GM19452 (cell line): Measurements from ENCODE around the gene METTL9.
"Not testable (repeated sequence)": the region's sequence is repeated elsewhere in the genome, so short reads cannot be mapped to it uniquely, and the experiment has no call there.

Experiments used
- ATAC-seq: cut with Tn5 transposase; IDR thresholded peaks from one replicate; pipeline ENCODE4 v1.9.1; 2021; ENCODE audit not compliant: unreplicated experiment

The METTL9 gene

DNA sequence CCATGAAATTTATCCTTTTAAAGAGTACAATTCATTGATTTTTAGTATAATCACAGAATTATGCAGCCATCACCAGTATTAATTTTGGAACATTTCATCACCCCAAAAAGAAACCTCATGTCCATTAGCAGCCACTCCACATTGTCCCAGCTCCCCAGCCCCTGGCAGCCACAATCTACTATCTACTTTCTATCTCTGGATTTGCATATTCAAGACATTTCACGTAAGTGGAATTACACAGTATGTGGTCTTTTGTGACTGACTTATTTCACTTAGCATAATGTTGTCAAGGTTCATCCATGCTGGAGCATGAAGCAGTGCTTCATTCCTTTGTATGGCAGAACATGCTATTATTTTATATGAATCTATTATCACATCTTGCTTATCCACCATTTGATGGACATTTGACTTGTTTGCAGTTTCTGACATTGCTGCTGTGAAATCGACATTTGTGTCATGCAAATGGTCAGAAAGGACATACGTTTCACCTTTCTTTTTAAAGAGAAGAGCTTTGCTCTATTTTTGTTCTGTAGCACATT is 10.7 kb downstream of the METTL9 start:
- ATAC-seq: no peak

DNA sequence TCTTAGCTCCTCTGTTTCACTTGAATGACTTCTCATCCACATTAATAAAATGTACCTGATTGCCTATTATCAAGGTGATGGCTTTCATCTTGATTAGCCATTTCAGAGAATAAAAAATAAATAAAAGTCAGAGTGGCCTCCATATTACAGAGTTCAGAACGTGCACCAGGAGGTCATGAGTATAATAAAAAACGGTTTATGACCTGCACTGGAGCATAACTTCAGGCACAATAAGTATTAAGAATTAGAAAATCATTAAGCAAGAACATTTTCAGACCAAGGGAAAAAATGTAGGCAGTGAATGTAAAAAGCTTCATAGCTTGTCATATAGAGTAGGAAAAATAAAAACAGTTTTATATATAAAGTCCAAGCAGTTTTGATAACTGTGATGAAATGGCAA is 11.4 kb downstream of the METTL9 start:
- no peak for ATAC-seq

DNA sequence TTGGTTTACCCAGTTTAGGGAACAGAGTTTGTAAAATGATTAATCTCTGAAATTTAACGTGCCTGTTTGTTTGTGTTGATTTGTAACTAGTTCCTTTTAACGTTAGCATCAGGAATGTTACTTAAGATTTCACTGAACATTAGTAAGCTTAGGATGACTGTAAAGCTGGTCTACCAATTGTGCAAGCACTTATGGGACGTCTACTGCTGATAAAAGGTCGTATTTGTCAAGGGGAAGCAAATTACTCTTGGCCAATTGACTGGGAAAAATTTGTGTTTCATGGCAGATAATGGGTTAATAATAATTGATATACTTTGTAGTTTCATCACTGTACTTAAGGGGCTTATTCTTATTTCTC is 11.8 kb downstream of the METTL9 start:
- no peak for ATAC-seq

DNA sequence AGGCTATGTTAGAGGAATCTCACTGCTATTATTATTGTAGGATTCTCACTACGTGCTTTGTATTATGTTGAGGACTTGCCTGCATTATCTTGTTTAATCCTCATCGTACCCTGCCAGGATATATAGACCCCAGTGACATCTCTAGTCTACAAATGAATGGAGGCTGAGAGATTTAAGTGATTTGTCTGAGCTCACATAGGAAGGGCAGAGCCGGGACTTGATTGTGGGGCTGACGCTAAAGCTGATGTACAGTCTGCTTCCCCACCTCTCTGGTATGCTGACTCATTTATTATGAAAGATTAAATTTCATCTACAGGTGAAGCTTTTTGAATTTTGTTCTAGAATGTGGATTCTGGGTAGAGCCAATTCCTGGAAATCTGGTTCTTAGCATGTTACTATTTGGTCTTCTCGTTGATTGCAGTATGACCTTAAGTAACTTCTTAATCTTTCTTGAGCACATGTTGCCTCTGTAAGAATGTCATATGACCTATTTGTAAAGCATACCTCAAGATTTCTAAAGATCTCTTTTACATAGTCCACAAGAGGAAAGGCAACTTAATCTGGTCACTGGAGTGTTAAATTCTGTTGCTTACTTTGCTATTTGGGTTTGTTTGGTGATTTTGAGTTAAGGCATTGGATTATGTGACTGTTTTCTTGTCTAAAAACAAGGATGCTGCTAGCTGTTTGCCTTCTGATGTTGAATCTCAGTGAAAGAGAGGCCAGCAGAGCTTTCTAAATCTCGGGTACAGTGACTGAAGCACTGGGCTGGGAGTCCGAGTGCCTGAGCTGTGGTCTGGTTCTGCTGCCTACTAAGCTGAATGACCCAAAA is 12.4 kb downstream of the METTL9 start:
- no peak for ATAC-seq

DNA sequence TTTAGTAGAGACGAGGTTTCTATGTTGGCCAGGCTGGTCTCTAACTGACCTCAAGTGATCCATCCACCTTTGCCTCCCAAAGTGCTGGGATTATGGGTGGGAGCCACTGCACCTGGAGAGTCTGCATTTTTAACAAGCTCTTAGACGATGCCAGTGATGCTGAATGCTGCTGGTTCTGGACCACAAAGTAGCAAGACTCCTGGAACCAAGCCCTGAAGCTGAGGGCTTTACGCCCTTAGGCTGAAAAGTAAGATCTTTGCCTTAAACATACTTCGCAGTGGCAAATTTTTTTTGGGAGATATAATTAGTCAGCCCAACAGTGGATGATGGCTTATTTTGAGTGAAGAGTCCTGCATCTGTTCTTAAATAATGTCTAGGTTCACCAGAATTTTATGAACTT is 14.0 kb downstream of the METTL9 start:
- ATAC-seq: no peak

DNA sequence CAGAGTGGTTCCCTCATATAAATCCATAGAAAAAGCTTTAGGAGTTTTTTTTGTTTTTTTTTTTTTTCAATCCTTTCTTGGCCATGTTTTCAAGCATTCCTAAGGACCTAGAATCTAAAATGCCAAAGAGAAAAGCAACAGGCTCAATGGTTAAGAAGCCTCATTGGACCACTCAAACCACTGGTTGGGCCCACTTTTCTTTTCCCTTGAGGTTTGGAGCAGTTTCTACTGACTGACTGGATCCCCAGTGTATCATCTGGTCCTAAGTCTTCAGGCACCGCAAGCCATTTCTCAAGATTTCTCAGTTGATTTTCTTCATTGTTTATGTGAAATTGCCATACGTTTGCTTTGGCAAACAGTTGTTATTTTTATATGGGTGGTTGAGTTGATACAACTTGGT is 14.4 kb downstream of the METTL9 start:
- ATAC-seq: no peak

DNA sequence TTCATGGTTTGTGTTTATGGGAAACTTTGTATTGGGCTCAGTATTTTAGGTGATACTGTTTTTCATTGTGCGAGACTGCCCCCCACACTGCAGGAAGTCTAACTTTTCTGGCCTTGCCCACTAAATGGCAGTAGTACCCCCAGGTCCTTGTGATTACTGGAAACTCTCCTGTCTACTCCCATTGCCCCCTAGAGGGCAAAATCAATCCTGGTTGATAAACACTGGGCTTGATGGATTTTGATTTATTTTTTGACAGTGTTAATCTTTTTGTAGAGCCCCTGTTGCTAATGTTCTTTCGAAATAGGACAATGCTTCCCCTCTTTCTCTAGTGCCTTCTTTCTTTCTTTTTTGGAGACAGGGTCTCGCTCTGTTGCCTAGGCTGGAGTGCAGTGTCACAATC is 15.5 kb downstream of the METTL9 start:
- ATAC-seq: no peak

DNA sequence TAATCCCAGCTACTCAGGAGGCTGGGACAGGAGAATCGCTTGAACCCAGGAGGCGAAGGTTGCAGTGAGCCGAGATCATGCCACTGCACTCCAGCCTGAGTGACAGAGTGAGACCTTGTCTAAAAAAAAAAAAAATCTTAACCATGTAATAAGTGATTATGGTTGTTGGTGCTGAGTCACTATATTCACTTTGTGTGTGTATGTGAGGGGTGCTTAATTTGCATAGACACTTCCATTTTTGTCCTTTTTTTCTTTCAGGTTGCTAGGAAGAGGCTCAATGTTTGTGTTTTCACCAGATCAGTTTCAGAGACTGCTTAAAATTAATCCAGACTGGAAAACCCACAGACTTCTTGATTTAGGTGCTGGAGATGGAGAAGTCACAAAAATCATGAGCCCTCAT is 18.2 kb downstream of the METTL9 start:
- no peak for ATAC-seq

DNA sequence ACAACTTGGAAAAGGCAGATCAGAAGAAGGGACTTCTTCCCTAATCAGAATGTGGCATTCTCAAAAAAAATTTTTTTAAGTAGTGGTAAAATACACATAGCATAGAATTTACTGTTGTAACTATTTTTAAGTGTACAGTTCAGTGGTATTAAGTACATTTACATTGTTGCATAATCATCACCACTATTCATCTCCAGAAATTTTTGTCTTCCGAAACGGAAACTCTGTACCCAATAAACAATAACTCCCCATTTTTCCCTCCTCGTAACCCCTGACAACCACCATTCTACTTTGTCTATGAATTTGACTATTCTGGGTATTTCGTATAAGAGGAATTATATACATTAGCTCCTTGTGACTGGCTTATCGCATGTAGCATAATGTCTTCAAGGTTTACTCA is 18.9 kb downstream of the METTL9 start:
- no peak for ATAC-seq

DNA sequence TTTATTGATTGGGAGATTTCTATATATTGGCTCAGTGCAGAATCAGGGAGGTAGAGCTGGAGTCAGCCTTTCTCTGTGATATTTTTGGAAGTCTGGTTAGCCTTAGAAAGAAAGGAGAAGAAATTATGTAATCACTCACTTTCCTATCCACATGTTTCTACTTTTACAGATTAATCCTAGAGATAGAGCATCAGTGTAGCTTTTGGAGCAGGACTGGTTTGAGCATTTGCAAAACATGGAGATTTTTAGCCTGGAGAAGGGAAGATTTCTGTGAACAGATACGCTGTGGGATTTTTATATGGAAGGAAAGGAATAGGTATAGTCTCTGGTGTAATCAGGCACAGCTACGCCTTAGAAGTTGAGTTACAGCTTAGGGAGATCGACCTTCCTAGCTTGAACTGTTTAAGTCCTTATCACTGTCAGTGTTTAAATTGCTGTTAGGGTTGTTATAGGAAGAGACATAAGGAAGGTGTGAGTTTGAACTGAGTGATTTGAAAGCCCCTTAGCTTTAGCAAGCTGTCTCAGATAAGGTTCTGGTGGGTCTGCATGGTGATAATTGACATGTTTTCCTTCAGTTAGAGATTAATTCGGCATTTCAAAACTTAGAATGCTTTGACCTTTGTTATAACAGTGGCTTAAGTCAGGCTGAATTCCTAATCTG is 20.5 kb downstream of the METTL9 start:
- ATAC-seq: no peak

DNA sequence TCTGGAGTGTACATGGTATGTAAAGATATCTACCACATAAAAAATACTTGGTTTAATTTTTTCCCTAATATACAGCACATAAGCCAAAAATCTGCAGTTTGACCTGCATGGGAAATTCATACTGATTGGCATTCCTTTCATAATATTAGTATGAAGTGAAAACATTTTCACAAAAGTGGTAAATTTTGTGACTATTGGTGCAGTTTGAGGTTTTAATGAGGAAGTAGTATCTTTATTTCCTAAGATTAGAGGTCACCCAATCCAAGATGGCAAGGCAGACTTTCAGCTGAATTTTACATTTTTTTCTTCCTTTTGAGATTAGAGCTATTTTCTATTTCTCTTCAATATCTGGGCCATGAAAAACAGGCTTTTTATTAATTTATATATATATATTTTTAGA is 21.2 kb downstream of the METTL9 start:
- no peak for ATAC-seq

DNA sequence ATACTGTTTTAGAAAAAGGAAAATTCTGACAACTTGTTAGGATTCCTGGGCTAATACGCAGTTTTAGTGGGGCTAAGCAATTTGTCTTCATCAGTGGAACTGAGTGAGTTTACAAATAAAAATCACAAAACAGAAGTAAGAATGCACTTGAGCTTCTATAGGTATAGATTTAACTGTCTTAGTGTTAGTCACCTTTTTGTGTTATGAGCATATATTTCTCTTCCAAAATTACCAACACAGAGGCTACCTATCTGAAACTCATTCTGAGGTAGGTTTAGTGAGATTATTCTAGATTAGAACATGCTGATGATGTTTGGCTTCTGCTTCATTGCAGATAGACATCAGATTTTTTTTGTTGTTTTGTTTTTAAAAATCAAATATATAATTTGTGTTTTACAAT is 23.2 kb downstream of the METTL9 start:
- no peak for ATAC-seq

DNA sequence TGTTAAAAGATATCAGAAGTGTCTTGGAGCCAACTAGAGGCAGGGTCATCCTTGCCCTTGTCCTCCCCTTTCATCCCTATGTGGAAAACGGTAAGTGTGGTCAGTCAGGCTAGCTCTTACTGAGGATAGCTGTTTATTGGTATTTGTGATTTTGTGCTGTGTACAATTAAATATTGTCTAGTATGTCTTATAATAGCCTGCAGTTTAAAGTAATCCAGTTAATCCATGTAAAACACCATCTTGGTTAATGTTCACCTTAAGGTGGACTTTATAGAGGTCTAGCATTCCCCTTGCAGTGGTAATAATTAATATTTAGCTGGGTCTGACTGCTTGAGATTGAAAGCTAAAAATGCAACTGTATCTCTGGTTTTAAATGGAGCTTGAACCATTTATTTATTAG is 25.6 kb downstream of the METTL9 start:
- ATAC-seq: no peak

DNA sequence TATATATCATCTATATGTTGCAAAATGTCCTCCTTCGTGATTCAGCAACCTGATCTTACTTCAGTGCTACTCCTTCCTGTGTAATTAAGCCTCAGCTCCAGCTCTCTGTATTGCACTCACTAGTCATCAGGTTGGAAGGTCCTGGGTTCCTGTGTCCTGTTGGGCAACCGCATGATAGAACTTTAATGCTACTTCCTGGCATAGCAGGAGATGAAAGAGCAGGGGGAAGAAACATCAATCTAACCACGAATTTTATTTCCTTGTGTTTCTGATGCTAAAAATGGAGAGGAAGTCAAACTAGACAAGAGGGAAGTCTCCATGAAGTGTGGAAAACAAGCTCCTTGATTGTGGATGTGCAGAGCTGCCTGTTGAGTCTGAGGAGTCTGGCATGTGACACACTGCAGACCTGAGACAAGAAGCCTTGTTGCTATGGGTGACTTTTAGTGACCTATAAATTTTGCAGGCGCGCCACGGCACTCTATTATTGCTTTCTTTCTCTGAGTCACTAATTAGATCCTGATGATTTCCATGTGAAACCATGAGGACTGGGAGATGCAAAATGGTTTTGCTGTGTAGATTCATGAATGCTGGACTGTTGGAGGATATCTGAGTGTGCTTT is 27.4 kb downstream of the METTL9 start:
- ATAC-seq: no peak

DNA sequence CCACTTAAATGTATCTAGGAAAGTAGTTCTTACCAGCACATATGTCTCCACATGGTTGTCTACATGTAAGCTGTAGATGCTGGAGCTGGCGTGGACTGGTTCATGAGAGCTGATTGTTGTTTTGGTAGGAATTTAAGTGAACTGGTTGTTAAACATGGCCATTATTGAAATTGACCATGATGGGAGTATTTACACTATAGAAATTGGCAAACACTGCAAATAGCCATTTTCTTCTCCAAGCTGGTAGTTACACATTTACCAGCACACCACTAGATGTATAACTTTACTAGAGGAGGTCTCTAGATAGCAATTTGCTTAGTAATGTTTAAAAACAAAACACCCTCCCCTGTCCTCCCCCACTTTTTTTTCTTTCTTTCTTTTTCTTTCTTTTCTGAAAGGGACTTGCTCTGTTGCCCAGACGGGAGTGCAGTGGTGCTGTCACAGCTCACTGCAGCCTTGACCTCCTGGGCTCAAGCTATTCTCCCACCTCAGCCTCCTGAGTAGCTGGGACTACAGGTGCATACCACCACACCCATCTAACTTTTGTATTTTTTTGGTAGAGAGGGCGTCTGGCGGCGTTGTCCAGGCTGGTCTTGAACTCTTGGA is 28.8 kb downstream of the METTL9 start:
- no peak for ATAC-seq

DNA sequence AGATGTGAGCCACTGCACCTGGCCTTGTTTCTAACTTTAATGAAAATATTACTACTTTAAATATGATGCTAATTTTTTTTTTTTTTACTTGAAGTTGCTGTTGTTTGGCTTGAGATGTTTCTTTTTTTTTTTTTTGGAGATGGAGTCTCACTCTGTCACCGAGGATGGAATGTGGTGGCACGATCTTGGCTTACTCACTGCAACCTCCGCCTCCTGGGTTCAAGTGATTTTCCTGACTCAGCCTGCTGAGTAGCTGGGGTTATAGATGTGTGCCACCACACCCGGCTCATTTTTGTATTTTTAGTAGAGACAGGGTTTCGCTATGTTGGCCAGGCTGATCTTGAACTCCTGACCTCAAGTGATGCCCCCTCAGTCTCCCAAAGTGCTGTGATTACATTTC is 29.4 kb downstream of the METTL9 start:
- ATAC-seq: no peak

DNA sequence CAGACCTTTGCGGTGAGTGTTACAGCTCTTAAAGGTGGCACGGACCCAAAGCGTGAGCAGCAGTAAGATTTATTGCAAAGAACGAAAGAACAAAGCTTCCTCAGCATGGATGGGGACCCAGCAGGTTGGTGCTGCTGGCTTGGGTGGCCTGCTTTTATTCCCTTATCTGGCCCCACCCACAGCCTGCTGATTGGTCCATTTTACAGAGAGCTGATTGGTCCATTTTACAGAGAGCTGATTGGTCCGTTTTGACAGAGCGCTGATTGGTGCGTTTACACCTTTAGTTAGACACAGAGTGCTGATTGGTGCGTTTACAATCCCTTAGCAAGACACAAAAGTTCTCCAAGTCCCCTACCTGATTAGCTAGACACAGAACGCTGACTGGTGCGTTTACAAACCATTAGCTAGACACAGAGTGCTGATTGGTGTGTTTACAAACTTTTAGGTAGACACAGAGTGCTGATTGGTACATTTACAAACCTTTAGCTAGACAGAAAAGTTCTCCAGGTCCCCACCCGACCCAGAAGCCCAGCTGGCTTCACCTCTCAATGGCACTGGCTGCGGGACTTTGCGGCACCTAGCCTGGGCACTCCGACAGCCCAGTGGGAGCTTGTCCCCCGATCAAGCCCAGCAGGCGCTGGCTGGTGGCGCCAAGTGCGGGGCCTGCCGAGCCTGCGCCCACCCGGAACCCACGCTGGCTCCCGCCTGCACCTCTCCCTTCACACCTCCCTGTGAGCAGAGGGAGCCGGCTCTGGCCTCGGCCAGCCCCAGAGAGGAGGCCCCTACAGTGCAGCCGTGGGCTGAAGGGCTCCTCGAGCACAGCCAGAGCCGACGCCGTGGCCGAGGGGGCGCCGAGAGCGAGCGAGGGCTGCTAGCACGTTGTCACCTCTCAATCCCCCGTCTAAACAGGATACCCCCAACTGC is 30.5 kb downstream of the METTL9 start:
- not testable (repeated sequence) for ATAC-seq

DNA sequence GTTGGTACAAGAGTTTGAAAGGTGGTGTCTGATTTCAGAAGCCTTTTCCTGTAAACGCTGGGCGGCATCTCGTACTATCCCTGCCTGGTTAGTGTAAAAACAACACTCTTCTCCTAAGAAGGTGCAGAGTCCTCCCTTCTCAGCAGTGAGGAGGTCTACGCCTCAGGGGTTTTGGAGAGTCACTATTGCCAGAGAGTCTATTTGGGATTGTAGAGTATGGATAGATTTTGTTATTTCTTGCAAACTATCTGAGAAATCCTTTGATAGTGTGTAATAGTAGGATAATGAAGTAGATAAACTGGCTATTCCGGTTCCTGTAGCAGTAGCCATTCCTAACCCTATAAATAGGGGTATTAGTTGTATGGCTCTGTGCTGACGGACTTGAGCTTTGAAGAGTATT is 31.5 kb downstream of the METTL9 start:
- ATAC-seq: not testable (repeated sequence)

DNA sequence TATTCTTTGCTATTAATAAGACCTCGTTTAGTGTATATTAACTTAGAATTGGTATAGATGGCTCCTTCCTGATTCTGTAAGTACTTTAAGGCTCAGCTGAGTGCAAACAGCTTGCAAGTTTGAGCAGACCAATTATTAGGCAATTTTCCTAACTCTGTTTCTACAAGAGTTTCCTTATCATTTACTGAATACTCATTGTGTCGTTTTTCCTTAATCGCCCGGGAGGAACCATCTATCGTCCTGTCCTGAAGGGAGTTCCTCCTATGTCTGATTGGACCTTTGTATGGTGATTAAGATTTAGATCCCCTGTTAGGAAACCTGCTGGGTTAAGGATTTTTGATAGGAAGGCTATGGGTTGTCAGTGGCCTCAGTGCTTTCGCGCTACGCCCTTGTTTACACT is 32.0 kb downstream of the METTL9 start:
- not testable (repeated sequence) for ATAC-seq

DNA sequence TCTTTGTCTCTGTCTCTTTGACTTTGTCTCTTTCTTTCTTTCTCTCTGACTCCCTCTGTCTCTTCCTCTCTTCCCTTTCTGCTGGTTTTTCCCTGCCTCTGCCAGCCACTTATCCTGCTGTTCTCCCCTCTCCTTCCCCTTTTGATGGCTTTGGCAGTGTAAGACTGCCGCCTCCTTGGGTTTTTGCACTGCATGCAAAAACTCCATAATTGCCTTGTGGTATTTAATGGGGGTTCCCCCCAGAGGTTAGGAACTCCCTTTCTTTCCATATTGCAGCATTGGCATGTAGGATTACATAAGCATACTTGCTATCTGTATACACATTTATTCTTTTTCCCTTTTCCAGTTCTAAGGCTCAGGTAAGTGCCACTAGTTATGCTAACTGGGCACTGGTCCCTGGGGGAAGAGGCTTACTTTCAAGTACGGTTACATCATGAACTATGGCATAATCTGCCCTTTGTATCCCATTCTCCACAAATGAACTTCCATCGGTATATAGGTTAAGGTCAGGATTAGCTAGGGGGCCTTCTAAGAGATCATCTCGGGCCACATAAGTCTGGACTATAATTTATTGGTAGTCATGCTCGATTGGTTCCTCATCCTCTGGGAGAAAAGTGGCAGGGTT is 32.7 kb downstream of the METTL9 start:
- not testable (repeated sequence) for ATAC-seq
